ENCODE data around the gene FLT4.

Gene FLT4

DNA sequence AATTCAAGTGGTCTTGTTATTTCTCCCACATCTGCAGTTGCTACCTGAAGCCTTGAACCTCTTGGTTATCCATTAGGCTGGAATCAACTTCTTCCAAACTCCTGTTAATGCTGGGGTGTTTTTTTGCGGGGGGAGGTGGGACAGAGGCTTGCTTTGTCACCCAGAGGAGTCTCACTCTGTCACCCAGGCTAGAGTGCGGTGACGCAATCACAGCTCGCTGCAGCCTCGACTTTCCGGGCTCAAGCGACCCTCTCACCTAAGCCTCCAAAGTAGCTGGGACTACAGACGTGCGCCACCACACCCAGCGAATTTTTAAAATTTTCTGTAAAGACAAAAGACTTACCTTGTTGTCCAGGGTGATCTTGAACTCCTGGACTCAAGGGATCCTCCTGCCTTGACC, 62.5 kb downstream of the FLT4 start:
- no peak for DNase-seq

DNA sequence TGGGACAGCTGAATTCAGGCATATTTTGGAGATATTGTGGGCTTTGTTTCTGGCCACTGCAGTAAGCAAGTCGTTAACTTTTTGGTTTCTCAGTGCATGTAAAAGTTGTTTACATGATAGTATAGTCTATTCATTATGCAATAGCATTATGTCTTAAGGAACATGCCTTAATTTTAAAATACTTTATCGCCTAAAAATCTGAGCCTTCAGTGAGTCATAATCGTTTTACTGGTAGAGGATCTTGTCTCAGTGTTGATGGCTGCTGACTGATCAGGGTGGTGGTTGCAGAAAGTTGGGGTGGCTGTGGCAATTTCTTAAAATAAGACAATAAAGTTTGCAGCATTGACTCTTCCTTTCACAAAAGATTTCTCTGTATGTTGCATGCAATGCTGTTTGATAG, 63.2 kb downstream of the FLT4 start:
- DNase-seq, result no peak

DNA sequence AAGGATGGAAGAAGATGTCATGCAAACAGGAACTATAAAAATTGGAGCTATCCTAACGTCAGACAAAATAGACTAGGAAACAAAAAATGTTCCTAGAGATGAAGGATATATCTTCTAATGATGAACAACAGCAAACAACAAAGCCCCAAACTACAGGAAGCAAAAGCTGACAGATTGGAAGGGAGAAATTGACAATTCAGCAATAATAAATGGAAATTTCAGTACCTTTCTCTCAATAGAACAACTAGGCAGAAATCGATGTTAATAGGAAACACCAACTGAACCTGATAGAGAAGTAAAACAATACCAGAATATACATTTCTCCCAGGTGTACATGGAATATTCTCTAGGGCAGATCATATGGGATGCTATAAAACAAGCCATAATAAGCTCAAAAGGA, 65.7 kb downstream of the FLT4 start:
- DNase-seq, result no peak

DNA sequence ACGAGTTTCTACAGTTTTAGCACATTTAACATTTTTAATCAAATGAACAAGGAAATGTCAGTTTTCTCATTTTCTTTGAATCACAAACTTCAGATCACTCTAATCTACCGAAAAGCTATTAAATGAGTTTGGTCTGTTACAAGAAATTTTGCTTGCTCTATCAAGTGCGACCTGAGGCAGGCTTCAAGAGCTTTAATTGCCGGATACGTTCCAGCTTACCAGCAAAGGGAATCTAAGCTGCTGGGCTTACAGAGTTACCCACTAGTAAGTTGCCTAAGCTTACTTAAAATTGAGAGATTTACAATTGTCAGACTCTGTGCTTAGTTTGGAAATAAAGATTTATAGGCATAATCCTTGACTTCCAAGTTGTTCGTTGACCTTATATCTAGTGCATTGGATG, 68.7 kb downstream of the FLT4 start:
- no peak for DNase-seq

DNA sequence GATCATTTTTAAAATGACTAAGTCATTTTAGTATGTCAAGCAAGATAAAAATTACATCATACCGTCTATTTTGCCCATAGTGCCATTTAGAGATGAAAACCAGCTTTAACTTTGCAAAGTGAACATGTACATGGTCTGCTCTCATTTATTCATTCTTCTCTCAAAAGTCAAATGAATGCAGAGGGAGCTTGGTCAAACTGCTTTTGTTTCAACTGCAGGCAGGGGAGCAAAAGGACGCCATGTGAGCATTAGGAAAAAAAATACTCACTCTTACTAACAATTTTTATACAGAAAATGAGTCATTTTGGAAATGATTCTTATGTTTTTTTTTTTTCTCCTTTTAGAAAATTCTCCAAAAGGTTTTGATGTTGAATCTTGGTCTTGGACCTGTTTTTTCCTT, 73.8 kb downstream of the FLT4 start:
- no peak for DNase-seq

DNA sequence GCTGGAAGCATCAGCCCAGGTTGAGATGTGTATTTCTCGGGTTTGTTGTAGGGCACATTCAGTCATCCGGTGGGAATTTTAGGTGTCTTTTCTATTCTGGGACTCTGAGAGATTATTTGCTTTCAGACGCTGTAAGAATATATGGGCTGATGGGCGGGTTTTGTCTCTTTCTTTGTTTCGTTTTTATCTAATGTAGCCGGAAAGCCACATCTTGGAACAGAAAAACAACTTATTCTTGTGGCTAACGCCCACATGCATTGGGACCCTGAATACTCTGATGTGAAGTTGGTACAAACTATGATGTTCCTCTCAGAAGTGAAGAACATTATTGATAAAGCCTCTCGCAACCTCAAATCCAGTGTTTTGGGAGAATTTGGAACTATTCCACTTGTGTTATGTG, 80.5 kb downstream of the FLT4 start:
- DNase-seq, result no peak

DNA sequence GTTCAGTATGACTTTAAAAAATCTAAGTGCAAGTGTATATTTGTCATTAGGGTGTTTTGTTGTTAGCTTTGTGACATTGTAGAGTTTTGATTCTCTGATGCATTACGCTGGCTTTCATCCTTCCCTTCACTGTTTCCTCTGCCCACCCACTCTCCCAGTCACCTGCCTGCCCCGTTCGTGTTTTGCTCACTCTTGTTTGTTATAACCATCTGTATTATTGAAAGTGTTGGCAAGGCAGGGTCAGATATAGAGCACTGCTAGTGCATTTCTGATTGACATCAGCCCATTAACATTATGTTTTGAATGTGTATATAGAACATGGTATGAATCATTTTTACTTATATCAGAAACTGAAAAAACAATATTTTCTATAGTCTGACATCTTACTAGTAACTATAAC, 85.4 kb downstream of the FLT4 start:
- DNase-seq, result no peak

DNA sequence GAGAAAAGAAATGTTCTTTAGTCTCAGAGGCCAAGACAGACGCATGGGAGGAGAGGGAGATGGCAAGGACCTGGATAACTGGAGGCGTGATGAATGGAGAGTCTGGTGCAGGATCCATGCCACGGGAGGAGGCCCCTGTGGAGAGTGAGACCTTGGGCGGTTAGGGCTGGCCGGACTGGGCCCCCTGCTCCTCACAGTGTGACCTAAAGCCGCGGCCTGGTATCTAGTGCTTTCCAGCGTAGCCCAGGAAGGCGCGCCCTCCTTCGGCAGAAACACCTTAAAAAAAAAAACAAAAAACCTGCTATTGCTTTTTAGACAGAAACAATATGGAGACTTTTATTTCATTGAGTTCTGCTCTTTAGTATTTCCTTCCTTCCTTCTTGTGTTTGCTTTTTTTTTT, 91.2 kb downstream of the FLT4 start:
- DNase-seq, result no peak

DNA sequence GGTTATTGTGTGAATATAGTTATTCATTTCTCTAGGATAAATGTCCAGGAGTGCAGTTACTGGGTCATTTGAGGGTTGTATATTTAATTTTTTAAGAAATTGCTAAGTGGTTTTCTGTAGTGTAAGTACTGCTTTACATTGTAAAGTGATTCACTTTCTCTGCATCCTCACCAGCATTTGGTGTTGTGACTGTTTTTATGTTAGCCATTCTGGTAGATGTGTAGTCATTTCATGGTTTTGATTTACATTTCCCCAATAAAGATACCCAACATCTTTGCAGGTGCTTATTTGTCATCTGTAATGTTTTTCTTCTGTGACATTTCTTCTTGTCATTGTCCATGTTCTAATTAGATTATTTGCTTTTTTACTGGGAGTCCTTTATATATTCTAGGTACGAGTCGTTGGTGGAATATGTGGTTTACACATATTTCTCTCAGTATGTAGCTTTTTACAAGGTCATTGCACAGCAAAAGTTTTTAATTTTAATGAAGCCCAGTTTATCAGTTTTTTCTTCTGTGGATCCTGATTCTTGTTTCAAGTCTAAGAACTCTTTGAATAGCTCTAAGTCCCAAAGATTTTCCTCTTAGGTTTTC, 92.1 kb downstream of the FLT4 start:
- DNase-seq, result no peak

DNA sequence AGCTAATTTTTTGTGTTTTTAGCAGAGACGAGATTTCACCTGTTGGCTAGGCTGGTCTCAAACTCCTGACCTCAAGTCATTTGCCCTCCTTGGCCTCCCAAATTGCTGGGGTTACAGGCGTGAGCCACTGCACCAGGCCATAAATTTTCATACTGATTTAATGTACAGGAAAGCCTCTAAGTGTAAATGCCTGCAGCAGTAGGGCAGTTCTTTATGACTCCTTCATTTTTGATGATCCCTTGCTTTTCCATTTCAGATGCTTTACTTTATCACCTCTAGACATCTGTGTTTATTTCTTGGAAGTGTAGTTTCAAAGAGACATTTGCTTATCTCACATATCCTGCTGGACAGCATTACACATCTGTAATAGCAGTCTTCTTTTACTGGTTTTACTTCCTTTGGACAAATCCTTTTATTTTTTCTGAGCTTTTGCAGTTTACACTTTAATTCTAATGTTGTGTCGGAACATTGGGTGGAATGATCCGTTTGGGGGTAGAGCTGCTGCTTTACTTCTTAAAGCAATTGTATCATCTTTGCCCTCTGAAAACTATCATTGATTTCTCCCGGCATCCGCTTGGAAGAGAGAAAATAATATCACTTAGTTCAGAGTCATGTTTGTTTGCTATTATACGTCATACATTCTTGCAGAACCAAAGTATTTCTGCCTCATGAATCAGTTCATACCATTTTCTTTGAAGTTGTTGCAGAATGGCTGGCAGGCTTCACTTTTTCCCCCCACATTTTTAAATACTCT, 94.1 kb downstream of the FLT4 start:
- no peak for DNase-seq

DNA sequence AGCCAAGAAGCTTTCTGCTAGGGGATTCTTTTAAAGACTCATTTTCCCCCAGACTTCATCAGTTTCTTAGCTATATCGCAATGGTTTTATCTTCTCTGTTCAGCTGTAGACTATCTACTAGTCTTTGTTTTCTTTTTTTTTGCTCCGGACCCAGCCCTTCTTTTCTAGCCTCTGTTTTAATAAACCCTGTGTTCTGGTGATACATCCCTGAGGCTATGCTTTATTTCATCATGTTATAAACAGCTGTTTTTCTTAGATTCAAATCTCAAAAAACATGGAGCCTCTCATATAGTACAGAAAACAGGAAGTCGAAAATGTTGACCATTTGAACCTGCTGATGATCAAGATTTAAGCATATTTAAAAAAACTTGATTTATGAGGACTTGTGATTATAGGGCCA, 95.9 kb downstream of the FLT4 start:
- DNase-seq, result no peak

Data from NCI-H774 (cell line).